K562 (cell line): Measurements from ENCODE around the gene DDX54.

ENCODE experiments used
- GABPB1 ChIP-seq: sonication (generic); formaldehyde crosslinking; IDR thresholded peaks from 2 replicates; pipeline ENCODE4 v1.8.0; 2022; ENCODE audit warnings: mild to moderate bottlenecking, missing genetic modification reagents
- MBD2 ChIP-seq: sonication (generic); IDR thresholded peaks from 2 replicates; pipeline ENCODE4 v1.6.1; 2016; ENCODE audit warnings: low read depth, borderline replicate concordance
- NFIC ChIP-seq: fragments of 450-650 bp; IDR thresholded peaks from 2 replicates; pipeline ENCODE4 v1.6.1; 2017; ENCODE audit warnings: mild to moderate bottlenecking, inconsistent platforms
- TF ChIP-seq, protein P1 (sequence below): sonication (generic); formaldehyde crosslinking; IDR thresholded peaks from 2 replicates; pipeline ENCODE4 v1.9.0; 2022; ENCODE audit warnings: mild to moderate bottlenecking, missing genetic modification reagents
- TF ChIP-seq, protein P2 (sequence below), 3 experiments: IDR thresholded peaks in 2 of 3; conservative IDR thresholded peaks in 1 of 3; 2 replicates each; pipeline ENCODE4 v1.5.1; 2011 to 2012; ENCODE audit warnings: low read length in 3 of 3, mild to moderate bottlenecking in 3 of 3, control low read depth in 2 of 3, improper control_type of control experiment in 1 of 3, inconsistent platforms in 1 of 3, low read depth in 1 of 3, mixed read lengths in 1 of 3, moderate library complexity in 1 of 3; ENCODE audit not compliant: insufficient read depth in 2 of 3

DNA sequence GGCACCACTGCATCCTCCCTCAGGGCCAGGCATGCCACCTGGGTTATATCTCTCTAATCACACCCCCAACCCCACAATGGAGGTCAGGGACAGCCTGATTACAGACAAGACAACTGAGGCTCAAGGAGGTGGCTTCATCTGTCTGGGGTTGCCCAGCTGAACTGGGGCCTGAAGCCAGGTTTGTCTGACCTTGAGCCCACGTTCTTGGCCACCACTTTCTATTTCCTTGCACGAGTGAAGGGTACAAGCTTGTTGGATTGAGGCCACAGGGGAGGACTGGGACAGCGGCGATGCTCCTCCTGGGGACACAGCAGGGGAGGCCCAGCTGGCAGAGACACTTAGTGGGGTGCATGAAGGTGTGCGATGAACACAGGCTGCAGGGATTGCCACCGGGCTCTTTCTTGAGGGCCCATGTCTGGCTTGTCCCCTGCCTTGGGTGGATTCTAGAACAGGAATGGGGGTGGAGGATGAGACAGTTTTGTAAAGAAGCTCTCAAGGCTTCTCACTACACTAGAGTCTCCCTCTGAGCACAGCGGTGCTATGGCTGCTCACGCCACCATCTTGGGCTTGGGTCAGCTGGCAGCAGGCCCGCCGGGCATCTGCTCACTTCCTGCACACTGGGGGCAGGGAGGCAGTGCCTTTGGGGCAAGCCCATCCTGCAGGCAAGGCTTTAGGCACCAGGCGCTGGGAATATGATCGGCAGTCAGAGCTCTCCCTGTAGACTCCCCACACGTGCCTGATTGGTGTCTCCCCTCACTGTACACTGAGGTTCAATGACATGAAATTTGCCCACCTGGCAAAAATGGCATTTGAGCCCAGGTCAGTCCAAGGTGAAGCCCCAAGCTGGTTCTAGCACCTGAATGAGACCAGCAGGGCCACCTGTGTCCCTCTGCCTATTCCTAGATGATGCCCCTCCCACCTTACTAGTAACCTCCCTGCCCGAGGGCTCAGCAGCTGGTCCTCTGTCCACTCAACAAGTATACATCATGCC lies 16.2 kb upstream of the DDX54 start:
- TF ChIP-seq, protein P1, sequence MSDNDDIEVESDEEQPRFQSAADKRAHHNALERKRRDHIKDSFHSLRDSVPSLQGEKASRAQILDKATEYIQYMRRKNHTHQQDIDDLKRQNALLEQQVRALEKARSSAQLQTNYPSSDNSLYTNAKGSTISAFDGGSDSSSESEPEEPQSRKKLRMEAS (CRISPR knock-in tag), result no peak
- TF ChIP-seq NFIC (no peak), MBD2 (no peak), GABPB1 (CRISPR knock-in tag) (no peak)
- TF ChIP-seq, protein P2, sequence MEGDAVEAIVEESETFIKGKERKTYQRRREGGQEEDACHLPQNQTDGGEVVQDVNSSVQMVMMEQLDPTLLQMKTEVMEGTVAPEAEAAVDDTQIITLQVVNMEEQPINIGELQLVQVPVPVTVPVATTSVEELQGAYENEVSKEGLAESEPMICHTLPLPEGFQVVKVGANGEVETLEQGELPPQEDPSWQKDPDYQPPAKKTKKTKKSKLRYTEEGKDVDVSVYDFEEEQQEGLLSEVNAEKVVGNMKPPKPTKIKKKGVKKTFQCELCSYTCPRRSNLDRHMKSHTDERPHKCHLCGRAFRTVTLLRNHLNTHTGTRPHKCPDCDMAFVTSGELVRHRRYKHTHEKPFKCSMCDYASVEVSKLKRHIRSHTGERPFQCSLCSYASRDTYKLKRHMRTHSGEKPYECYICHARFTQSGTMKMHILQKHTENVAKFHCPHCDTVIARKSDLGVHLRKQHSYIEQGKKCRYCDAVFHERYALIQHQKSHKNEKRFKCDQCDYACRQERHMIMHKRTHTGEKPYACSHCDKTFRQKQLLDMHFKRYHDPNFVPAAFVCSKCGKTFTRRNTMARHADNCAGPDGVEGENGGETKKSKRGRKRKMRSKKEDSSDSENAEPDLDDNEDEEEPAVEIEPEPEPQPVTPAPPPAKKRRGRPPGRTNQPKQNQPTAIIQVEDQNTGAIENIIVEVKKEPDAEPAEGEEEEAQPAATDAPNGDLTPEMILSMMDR (IDR thresholded peaks at IDR 0.05 in 2 of 3, conservative IDR thresholded peaks at IDR 0.05 in 1 of 3; ENCODE audit: insufficient read depth in 2 of 3, low read depth in 1 of 3, low read length in 3 of 3), result no peak
